ENCODE data around the gene ONECUT3. TPM values are rescaled to one million over a fixed set of nuclear protein-coding genes. Genes with fewer than 3 reads are reported as not detected.
"Not testable (repeated sequence)": the region's sequence is repeated elsewhere in the genome, so short reads cannot be mapped to it uniquely, and the experiment has no call there.

The ONECUT3 gene
- total RNA-seq, 1 donor from 2014 or later: 41.9 TPM

DNA sequence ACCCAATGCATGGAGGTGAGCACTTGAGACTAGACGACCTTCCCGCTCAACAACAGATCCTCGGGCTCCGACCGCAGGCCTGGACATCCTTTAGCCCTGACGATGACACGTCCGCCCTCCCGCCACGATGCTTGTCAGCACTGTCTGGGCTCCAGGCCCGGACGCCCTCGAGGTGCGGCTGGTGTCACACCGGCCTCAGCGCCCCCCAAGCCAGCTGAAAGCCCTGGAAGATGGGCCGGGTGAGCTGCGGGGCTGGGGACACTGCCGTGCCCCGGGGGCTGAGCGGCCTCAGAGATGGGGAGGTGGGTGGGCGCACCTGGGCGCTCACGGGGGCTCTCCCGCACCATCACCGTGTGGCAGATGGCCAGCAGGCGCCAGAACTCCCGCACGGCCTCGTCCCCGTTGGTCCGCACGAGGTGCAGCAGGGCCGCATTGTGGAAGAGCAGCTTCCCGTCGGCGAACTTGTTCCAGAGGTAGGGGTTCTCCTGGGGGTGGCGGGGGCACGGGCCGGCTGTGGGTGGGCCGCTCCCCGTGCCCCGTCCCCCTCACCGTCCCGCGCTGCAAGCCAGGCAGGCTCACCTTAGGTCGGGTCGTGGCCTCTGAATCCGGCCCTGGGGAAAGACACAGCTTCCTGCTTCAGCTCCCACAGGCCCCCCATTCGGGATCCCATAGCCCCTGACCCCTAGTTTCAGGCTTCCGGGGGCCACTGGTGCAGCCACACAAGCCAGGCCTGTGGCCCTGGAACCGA lies 43.3 kb downstream of the ONECUT3 start:
- no peak overlapping the region for H3K27ac Mint-ChIP-seq
- H3K4me3 Mint-ChIP-seq (ENCODE audit: low read depth): no peak overlapping the region
- no peaks in the 10 kb centered on the region for H3K9me3 Mint-ChIP-seq (ENCODE audit: low read depth)
- peaks cover 9% of the 10 kb centered on the region for H3K27me3 Mint-ChIP-seq
- TF ChIP-seq, protein P1, sequence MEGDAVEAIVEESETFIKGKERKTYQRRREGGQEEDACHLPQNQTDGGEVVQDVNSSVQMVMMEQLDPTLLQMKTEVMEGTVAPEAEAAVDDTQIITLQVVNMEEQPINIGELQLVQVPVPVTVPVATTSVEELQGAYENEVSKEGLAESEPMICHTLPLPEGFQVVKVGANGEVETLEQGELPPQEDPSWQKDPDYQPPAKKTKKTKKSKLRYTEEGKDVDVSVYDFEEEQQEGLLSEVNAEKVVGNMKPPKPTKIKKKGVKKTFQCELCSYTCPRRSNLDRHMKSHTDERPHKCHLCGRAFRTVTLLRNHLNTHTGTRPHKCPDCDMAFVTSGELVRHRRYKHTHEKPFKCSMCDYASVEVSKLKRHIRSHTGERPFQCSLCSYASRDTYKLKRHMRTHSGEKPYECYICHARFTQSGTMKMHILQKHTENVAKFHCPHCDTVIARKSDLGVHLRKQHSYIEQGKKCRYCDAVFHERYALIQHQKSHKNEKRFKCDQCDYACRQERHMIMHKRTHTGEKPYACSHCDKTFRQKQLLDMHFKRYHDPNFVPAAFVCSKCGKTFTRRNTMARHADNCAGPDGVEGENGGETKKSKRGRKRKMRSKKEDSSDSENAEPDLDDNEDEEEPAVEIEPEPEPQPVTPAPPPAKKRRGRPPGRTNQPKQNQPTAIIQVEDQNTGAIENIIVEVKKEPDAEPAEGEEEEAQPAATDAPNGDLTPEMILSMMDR (IDR thresholded peaks at IDR 0.05; ENCODE audit: unreplicated experiment): no peak
- no peaks in the 10 kb centered on the region for H3K4me1 Mint-ChIP-seq (ENCODE audit: low read depth)
- no peaks in the 10 kb centered on the region for H3K36me3 Mint-ChIP-seq (ENCODE audit: insufficient read depth)
- DNase-seq (ENCODE audit: low spot score, unreplicated experiment): no peak

DNA sequence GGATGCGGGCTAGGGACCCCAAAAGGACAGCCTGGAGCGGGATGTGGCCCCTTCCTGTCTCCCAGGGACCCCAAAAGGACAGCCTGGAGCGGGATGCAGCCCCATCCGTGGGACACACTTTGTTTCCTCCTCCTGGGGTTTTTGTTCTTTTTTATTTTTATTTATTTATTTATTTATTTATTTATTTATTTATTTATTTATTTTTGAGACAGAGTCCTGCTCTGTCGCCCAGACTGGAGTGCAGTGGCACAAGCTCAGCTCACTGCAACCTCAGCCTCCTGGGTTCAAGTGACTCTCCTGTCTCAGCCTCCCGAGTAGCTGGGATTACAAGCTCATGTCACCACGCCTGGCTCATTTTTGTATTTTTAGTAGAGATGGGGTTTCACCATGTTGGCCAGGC lies 44.0 kb downstream of the ONECUT3 start:
- H3K9me3 Mint-ChIP-seq (ENCODE audit: low read depth); H3K4me1 Mint-ChIP-seq (ENCODE audit: low read depth); H3K4me3 Mint-ChIP-seq (ENCODE audit: low read depth); H3K36me3 Mint-ChIP-seq (ENCODE audit: insufficient read depth); DNase-seq (ENCODE audit: low spot score, unreplicated experiment); H3K27ac Mint-ChIP-seq; H3K27me3 Mint-ChIP-seq: not testable (repeated sequence)

DNA sequence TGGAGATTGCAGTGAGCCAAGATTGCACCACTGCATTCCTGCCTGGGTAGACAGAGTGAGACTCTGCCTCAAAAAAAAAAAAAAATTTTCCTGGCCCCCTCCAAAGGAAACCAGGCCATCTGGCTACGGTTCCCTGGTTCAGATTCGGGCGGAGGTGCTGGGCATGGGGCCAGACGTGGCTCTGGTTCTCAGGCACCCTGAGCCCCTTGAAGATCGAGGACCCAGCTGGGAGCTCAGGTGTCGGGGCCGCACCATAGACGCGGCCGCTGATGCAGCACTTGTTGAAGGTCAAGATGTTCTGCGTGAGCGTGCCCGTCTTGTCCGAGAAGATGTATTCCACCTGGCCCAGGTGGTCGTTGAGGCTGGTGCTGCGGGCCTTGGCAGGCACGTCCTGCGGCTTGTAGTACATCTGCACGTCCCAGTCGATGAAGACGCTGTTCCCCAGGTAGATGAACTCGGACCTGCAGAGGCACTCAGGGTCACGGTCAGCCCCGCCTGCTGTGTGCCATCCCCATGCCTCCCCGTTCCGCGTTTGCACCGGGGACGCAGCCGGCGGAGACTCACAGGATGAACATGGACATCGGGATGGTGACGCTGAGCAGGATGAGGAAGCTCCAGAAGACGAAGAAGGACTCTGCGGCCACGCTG lies 46.5 kb downstream of the ONECUT3 start:
- Mint-ChIP-seq H3K36me3 (ENCODE audit: insufficient read depth) (no peaks in the 10 kb centered on the region), H3K27ac (no peak overlapping the region)

DNA sequence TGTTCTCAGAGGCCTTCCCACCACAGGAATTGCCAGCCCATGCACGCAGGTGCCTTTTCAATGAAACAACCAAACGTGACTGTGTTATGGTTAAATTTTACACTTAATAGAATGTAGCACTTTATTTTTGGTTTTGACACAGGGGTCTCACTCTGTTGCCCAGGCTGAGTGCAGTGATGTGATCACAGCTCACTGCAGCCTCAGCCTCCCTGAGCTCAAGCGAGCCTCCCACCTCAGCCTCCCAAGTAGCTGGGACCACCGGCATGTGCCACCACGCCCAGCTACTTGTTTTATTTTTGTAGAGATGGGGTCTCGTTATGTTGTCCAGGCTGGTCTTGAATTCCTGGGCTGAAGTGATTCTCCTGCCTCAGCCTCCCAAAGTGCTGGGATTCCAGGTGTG lies 51.6 kb downstream of the ONECUT3 start:
- H3K27ac Mint-ChIP-seq: no peak overlapping the region
- H3K27me3 Mint-ChIP-seq: peaks cover 9% of the 10 kb centered on the region
- H3K4me3 Mint-ChIP-seq (ENCODE audit: low read depth): no peak overlapping the region
- TF ChIP-seq, protein P1 (IDR thresholded peaks at IDR 0.05; ENCODE audit: unreplicated experiment): no peak
- H3K9me3 Mint-ChIP-seq (ENCODE audit: low read depth): no peaks in the 10 kb centered on the region
- H3K36me3 Mint-ChIP-seq (ENCODE audit: insufficient read depth): no peaks in the 10 kb centered on the region
- no peak for DNase-seq (ENCODE audit: low spot score, unreplicated experiment)
- no peaks in the 10 kb centered on the region for H3K4me1 Mint-ChIP-seq (ENCODE audit: low read depth)

More for the DNA sequence above, 46.5 kb downstream of the ONECUT3 start:
- TF ChIP-seq, protein P1 (IDR thresholded peaks at IDR 0.05; ENCODE audit: unreplicated experiment): no peak
- H3K4me1 Mint-ChIP-seq (ENCODE audit: low read depth): no peaks in the 10 kb centered on the region
- H3K4me3 Mint-ChIP-seq (ENCODE audit: low read depth): no peak overlapping the region
- H3K27me3 Mint-ChIP-seq: peaks cover 14% of the 10 kb centered on the region
- DNase-seq (ENCODE audit: low spot score, unreplicated experiment): no peak
- H3K9me3 Mint-ChIP-seq (ENCODE audit: low read depth): no peaks in the 10 kb centered on the region

DNA sequence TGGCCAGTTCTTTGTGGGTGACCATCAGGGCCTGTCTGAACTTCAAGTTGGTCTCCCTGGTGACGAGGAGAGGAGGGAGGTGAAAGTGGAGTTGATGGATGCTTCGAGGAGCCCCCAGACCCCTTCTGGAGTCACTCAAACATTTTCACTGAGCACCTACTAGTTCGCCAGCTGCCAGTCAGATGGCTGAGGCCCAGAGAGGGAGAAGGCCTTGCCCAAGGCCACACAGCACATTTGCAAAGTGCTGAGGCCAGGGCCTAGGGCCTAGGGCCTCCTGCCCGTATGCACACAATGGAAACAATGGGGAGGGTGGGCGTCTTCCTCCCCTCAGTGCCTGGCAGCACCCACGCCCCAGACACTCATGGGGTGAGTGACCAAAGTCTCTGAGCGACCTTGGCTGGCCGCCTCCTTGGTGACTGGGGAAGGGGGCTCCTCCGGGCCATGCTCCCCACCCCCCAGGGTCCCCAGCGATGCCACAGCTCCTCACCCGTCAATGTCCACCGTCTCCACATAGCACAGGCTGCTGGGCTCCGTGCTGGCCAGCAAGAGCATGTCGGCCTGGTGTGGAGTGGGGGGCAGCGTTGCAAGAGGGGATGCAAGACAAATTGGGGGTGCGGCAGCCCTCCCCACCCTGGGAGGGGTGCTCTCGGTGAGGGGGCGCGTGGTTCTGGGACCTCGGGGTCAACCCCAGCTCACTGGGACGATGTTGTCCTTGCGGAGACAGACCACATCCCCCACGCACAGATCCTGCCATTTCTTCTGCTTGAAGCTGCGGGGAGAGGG lies 52.3 kb downstream of the ONECUT3 start:
- Mint-ChIP-seq H3K27ac (no peak overlapping the region), H3K4me1 (ENCODE audit: low read depth) (no peaks in the 10 kb centered on the region), H3K9me3 (ENCODE audit: low read depth) (no peaks in the 10 kb centered on the region), H3K4me3 (ENCODE audit: low read depth) (no peak overlapping the region), H3K27me3 (peaks cover 8% of the 10 kb centered on the region), H3K36me3 (ENCODE audit: insufficient read depth) (no peaks in the 10 kb centered on the region)
- no peak for DNase-seq (ENCODE audit: low spot score, unreplicated experiment)
- TF ChIP-seq, protein P1 (IDR thresholded peaks at IDR 0.05; ENCODE audit: unreplicated experiment): no peak
